HG03460 (cell line): ENCODE results near the gene UPB1.
"Not testable (repeated sequence)": the region's sequence is repeated elsewhere in the genome, so short reads cannot be mapped to it uniquely, and the experiment has no call there.

Experiments used
- ATAC-seq: cut with Tn5 transposase; IDR thresholded peaks from one replicate; pipeline ENCODE4 v1.9.1; 2021; ENCODE audit not compliant: unreplicated experiment

Gene UPB1

GRCh38 chr22:24525416-24526037, 30.4 kb downstream of the UPB1 start:
- peak; percentile 65 for ATAC-seq

DNA sequence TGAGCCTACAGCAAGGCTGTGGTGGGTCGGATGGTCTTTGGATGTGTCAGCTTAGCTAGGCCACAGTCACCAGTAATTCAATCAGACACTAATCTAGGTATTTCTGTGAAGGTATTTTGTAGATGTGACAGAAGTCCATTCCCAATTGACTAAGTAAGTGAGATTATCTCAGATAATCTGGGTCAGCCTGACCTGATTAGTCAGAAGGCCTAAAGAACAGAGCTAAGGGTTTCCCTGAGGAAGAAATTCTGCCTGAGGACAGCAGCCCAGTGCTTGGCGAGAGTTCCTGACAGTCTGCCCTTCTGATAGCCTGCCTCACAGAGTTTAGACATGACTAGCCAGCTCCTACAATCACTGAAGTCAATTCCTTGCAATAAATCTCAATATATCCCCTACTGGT, 31.1 kb downstream of the UPB1 start:
- ATAC-seq: no peak

GRCh38 chr22:24529898-24530297, 34.8 kb downstream of the UPB1 start:
- no peak for ATAC-seq

- not testable (repeated sequence) for ATAC-seq
Observed at GRCh38 chr22:24530968-24531367, 35.8 kb downstream of the UPB1 start.

GRCh38 chr22:24532075-24532474, 36.9 kb downstream of the UPB1 start:
- ATAC-seq: no peak

DNA sequence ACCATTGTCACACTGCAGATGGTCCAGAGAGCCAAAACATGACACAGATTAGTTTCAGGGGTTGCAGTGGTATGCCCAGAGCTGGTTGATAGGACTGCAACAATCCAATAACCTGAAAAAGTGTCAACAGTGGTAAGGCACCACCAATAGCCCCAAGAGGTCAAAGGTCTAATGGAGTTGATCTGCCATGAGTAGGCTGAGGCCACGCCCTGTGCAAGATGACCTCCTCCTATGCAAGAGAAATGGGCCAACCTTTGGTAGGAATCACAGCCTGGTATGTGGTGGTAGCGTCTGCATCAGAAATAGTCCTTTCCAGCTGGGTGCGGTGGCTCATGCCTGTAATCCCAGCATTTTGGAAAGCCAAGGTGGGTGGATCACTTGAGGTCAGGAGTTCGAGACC, 40.2 kb downstream of the UPB1 start:
- ATAC-seq: no peak

DNA sequence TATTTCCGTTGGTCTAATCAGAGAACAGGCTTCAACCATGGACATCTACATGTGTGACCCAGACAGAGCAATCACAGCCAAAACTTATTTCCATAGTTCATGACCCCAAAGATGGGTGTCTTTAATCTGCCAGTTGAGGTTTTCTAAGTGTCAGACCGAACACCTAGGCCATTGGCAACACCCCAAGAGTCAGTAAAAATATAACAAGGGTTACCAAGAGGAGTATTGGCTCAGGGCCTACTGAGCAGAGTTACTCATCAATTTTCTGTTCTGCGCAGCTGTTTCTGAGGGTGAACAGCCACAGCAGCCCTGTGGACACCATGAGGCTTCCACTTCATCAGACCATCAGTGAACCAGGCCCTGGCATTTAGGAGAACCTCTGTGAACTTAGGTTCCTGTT, 41.0 kb downstream of the UPB1 start:
- no peak for ATAC-seq

DNA sequence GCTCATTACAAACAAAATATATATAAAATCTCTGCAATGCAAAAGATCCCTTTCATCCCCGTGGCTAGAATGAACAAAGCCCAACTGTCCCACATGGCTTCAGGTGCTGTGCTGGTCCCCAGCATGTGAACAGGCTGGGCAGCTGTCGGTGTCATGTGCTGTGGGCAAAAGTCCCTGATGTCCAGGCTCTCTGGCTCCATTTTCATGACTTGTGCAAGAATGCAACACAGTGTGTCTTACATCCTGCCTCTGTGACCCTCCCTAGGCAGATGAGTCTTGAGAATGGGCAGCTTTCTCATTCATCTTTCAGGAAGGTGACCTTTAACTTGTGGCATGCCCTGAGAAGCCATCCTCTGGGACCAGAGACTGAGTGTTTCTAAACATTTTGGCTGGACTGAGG, 45.3 kb downstream of the UPB1 start:
- ATAC-seq: no peak

DNA sequence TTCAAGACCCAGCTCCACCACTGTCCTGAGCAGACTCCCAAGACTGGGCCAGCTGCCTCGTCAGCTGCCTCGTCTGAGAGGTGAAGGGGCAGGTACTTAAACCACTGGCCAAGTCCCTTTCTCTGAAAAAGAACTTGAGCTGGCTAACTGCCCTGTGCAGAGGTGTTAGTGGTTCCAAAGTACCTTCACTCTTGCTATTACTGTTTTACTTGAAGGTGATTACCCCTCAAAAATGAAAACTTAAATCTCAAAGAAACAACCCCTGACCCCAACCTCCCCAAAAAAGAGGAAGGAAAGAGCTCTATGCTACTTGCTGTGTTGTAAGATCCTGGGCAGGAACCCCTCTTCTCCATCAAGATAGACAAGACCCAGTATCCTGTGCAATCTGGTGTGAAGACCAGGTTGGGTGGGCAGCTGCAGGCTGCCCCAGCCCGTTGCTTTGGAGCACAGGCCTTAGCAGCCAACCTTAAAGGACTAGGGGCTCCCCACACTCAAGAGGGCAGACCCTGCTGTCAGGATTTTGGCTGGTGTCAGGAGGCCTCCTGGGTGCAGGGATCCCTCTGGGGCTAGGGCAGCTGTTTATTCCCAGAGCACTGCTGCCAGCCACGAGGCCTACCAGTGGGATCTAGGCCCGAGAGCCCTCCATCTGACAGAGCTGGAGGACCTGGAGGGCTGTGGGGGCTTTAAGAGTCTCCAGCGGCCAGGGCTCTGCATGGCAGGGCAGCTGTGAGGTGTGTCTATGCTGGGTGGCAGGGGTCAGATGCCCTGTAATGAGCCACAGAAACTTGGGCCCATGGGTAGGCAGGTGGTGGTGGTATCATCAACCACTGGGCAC, 46.8 kb downstream of the UPB1 start:
- ATAC-seq: no peak

- ATAC-seq: no peak
Observed at GRCh38 chr22:24542641-24543040, 47.5 kb downstream of the UPB1 start.

- no peak for ATAC-seq
Observed at GRCh38 chr22:24543185-24543601, 48.1 kb downstream of the UPB1 start.

GRCh38 chr22:24543679-24544243, 48.6 kb downstream of the UPB1 start:
- no peak for ATAC-seq

- ATAC-seq: no peak
Observed at GRCh38 chr22:24548812-24549211, 53.7 kb downstream of the UPB1 start.

DNA sequence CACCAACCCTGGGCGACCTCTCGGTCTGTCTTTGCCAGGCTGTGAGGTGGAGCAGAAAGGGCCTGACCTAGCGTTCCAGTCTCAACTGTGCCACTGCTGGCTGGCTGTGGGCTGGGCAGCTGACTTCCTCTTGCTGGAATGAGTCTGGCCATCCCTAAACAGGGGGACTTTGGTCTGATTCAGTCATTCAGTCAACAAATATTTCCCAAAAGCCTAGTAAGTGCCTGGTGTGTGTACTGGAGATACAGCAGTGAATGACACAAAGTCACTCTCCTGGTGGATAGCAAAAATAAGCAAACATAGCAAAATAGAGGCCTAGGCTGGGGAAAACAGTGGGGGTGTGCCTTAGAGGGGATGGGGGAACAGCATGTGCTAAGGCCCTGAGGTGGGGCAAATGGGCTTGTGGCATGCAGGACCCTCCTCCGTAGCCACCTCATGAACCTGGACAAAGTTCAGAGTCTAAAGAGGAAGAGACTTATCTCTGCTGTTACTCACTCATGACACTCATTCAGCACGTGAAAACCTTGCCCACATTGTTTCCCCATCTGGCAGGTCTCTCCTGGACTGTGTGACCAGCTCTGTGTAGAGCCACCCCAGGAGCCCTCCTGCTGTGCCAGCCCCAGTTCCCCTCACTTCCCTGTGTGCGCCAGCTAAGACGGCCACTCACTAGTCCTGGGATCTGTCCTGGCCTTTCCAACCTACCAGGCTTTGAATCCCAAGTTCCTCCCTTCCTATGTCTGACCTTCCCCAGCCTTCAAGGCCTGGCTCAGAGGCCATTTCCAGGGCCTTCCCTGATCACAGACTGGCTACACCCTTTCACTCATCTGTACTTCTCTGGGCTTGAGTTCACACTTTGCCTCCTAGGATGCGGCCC, 55.1 kb downstream of the UPB1 start:
- ATAC-seq: no peak

DNA sequence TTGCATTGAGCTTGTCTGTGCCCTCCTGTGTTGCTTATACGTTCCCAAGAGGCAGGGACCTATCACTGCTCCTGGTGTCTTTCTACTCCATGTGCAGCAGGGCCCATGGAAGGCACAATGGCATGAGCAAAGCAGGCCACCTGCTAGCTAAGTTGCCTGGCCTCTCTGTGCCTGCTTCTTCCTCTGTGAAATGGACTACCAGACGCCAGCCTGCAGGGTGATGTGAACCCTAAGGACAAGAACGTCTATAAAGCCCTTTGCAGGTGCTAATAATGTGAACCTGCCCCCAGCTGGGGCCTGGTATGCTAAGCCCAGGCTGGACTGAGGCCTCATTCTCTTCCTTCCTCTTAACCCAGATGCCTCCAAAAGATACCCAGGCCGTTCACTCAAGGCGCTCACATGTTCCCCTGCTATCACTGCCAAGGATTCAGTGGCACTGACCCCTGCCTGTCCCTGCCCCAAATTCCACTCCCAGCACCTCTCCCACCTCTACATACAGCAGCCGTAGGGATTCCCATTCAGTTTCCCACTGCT, 55.8 kb downstream of the UPB1 start:
- ATAC-seq: no peak

DNA sequence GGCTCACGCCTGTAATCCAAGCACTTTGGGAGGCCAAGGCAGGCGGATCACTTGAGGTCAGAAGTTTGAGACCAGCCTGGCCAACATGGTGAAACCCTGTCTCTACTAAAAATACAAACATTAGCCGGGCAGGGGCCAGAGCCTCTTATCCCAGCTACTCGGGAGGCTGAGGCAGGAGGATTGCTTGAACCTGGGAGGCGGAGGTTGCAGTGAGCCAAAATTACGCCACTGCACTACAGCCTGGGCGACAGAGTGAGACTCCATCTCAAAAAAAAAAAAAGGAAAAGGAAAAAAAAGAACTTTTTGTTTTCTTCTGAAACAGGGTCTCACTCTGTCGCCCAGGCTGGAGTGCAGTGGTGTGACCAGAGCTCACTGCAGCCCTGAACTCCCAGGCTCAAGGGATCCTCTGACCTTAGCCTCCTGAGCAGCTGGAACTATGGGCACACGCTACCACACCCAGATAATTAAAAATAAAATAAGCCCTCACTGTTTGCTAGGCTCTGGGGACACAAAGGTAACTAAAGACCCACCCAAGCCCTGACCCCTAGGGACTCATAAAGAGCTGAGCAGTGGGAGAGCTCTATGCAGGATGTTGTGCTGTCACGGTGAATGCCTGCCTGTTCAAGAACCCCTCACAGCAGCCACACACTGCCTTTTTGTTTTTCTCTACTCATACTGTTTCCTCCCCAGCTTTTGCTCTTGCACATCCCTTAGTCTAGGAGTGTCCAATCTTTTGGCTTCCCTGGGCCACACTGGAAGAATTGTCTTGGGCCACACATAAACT, 57.6 kb downstream of the UPB1 start:
- not testable (repeated sequence) for ATAC-seq

DNA sequence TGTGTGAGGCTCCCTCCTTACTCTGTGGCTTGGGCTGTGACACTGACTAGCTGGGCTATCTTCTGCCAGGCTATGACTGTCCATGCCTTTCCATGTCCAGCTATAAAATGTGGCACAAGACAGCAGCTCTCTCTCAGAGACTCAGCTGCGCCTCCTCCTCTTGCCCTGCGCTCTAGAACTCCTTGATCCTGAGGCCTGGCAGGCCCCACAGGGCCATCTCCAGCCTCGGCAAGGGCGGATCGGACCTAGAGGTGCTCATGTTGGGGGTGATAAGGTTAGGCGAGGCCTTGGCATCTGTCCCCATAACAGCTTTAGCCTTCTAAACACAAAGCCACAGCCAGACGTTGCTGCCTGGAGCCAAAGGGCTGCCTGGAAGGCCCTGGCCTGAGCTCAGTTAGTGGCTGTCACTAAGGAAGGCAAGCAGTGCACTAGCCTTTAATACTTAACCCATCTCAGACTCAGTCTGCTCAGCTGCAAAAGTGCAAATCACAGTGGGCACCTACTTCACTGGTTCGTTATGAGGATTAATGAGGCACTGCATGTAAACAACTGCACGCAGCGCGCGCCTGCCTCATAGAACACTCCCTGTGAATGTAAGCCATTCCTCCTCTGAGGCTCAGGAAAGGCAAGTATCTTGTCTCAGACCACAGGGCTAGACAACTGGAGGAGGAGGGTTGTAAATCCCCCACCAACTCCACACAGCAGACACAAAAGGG, 58.6 kb downstream of the UPB1 start:
- no peak for ATAC-seq

GRCh38 chr22:24554313-24555164, 59.4 kb downstream of the UPB1 start, which contains the start of gene GUCD1:
GUCD1 (minus strand) TSS chr22:24555138; CDS start chr22:24554991, 147 bp downstream.
- peak; percentile 10 for ATAC-seq
